Fibroblast of the aortic adventitia (primary cell): ENCODE measurements around the gene ASTL. TPM values are rescaled to one million over a fixed set of nuclear protein-coding genes. Genes with fewer than 3 reads are reported as not detected.

Source experiments
- DNase-seq: peaks from one replicate; pipeline ENCODE4 v3.0.0-alpha.2; 2010; ENCODE audit warnings: low read depth
- H3K4me3 ChIP-seq: 2 replicates; pipeline ENCODE4 v1.5.1; 2011; ENCODE audit warnings: low read depth, mild to moderate bottlenecking, control low read depth, low read length, moderate library complexity
- CTCF ChIP-seq: IDR thresholded peaks from 2 replicates; pipeline ENCODE4 v1.5.1; 2011; ENCODE audit warnings: mild to moderate bottlenecking, low read length, control low read depth, inconsistent platforms; ENCODE audit not compliant: insufficient read depth
- total RNA-seq: library from RNA; depleted of rRNA; stranded (reverse); fragments of >200 nt; gene quantifications from 2 replicates; pipeline ENCODE4 v1.2.3, GENCODE V29; 2012; ENCODE audit warnings: low replicate concordance

ASTL gene
- not detected in 2 replicates for total RNA-seq

GRCh38 chr2:96138179-96139145 lies at the start of gene ASTL:
ASTL (minus strand) TSS chr2:96138502; CDS start chr2:96138436, 66 bp downstream.
- H3K4me3 ChIP-seq: no peak within 1 kb of the TSS
- DNase-seq: peak; percentile 37
- peak; percentile 64 for TF ChIP-seq CTCF

- H3K4me3 ChIP-seq: no peak overlapping the region
- TF ChIP-seq CTCF: no peak
- DNase-seq: no peak
These were observed 48.3 kb upstream of the ASTL start for GRCh38 chr2:96186562-96186961.

GRCh38 chr2:96185516-96185915 lies 47.2 kb upstream of the ASTL start:
- TF ChIP-seq CTCF: no peak
- no peak overlapping the region for H3K4me3 ChIP-seq
- no peak for DNase-seq

GRCh38 chr2:96184989-96185388 lies 46.7 kb upstream of the ASTL start:
- no peak for DNase-seq
- no peak for TF ChIP-seq CTCF

DNA sequence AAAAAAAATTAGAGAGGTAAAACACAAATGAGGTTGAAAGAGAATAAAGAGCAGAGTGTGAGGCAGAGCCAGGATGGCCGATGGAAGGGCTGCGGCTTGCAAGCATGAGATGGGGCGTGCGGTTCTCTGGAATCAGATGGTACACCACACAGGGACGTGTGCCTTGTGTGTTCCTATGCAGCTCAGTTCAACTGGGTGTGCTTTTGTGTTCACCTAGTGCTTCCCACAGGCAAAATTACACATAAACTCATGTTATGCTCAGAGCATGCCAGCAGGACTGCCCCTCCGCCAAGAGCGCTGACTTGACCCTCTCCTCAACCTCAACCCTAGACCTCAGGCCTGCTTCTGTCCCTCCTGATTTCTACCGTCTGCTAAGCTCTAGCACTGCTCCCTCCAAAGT lies 45.9 kb upstream of the ASTL start:
- no peak for DNase-seq
- no peak overlapping the region for H3K4me3 ChIP-seq
- no peak for TF ChIP-seq CTCF

More at GRCh38 chr2:96184989-96185388, 46.7 kb upstream of the ASTL start:
- H3K4me3 ChIP-seq: no peak overlapping the region

DNA sequence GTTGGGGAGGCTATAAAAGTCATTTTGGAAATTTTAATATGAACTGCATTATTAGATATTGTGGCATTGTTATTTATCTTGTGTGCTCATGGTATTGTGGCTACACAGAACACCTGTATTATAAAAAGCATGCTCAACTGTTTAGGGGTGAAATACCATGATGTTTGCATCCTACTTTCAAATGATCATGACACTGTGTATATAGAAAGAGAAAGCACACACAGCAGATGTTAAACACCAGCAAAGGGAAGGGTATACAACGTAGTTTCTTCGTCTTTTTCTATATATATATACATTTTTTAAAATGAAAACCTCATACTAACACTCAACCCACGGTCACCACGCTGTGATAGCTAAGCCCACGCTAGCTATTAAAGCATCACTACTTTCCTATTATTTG lies 43.2 kb upstream of the ASTL start:
- no peak for TF ChIP-seq CTCF
- DNase-seq: no peak
- no peak overlapping the region for H3K4me3 ChIP-seq
